Measurements from ENCODE around the gene TEX11.
"Not testable (repeated sequence)": the region's sequence is repeated elsewhere in the genome, so short reads cannot be mapped to it uniquely, and the experiment has no call there.

Gene TEX11

DNA sequence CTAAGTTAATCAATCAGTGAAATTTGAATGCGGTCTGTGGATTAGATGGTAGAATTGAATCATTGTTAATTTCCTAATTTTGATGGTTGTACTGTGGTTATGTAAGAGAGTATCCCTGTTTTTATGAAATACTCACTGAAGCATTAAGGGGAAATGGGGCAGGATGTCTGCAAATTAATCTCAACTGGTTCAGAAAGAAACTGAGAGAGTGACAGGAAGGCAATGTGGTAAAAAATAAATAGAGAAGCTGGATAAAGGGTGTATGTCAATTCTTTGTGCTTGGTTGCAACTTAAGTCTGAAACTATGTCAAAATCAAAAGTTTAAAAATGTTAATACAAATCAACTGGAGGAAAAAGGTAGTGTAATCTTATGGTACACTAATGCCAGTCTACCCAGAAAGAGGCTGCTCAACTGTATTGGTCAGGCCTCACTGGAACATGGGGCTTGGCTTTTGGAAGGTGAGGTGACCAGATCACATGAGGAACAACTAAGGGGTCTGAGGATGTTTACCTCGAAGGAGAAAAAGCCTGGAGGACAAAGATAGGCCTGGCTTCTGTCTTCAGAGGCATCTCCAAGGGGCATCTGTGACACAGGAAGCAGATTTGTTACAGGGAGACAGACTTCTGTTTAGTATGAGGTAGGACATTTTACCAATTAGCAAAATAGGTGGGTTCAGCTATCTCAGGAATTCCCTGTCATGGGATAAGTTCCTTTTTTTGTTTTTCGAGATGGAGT lies 380.7 kb downstream of the TEX11 start:
- TF ChIP-seq, protein P1, sequence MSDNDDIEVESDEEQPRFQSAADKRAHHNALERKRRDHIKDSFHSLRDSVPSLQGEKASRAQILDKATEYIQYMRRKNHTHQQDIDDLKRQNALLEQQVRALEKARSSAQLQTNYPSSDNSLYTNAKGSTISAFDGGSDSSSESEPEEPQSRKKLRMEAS (IDR thresholded peaks at IDR 0.05; ENCODE audit: low read depth, low read length), result no peak
- TF ChIP-seq POLR2A (IDR thresholded peaks at IDR 0.05; ENCODE audit: extremely low read depth, insufficient read length), result no peak
- TF ChIP-seq MYC (IDR thresholded peaks at IDR 0.05; ENCODE audit: low read depth, low read length), result no peak
- TF ChIP-seq, protein P2, sequence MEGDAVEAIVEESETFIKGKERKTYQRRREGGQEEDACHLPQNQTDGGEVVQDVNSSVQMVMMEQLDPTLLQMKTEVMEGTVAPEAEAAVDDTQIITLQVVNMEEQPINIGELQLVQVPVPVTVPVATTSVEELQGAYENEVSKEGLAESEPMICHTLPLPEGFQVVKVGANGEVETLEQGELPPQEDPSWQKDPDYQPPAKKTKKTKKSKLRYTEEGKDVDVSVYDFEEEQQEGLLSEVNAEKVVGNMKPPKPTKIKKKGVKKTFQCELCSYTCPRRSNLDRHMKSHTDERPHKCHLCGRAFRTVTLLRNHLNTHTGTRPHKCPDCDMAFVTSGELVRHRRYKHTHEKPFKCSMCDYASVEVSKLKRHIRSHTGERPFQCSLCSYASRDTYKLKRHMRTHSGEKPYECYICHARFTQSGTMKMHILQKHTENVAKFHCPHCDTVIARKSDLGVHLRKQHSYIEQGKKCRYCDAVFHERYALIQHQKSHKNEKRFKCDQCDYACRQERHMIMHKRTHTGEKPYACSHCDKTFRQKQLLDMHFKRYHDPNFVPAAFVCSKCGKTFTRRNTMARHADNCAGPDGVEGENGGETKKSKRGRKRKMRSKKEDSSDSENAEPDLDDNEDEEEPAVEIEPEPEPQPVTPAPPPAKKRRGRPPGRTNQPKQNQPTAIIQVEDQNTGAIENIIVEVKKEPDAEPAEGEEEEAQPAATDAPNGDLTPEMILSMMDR (IDR thresholded peaks at IDR 0.05; ENCODE audit: low read depth, low read length), result no peak
- H3K4me3 ChIP-seq (ENCODE audit: low read depth, low read length), result no peak overlapping the region
- no peak for DNase-seq (ENCODE audit: low read depth)

DNA sequence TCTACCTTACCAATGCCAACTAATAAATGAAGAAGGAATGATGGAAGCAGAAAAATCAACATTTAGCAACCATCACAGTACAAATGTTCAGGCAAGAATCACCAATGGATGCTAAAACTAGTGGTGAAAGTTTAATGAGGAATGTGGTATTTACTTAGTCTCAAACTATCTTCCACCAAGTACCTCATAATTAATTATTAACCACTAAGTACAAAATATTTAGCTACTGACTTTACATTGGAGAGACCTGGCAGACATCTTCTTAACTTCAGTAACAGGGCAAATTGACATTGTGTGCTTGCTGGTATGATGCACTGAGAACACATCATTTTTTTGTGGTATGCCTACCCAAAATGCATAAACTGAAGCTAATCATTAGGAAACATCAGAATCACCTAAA lies 381.5 kb downstream of the TEX11 start:
- H3K4me3 ChIP-seq (ENCODE audit: low read depth, low read length), result no peak overlapping the region
- no peak for DNase-seq (ENCODE audit: low read depth)
- no peak for TF ChIP-seq MYC (IDR thresholded peaks at IDR 0.05; ENCODE audit: low read depth, low read length)
- TF ChIP-seq, protein P1 (IDR thresholded peaks at IDR 0.05; ENCODE audit: low read depth, low read length), result no peak

DNA sequence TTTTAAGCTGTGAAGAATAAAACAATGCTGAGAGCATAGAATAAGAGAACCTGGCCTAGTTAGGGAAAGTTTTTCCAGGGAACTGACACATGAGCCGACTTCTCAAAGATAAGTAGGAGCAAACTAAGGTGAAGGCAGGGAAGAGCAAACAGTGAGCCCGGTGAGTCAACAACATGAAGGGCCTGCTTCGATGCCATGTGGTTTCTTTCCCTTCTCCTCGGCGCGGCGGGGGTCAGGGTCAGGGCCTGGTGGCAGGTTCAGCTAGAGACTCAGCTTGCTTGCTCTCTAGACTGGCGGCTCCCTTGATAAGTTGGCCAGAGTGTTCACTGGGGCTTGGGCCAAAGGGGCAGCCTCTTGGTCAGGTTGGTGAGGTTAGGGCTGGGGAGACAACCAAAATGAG lies 382.8 kb downstream of the TEX11 start:
- no peak for TF ChIP-seq MYC (IDR thresholded peaks at IDR 0.05; ENCODE audit: low read depth, low read length)
- TF ChIP-seq, protein P1 (IDR thresholded peaks at IDR 0.05; ENCODE audit: low read depth, low read length), result no peak
- TF ChIP-seq POLR2A (IDR thresholded peaks at IDR 0.05; ENCODE audit: extremely low read depth, insufficient read length), result no peak
- TF ChIP-seq, protein P2 (IDR thresholded peaks at IDR 0.05; ENCODE audit: low read depth, low read length), result no peak
- no peak for DNase-seq (ENCODE audit: low read depth)
- no peak overlapping the region for H3K4me3 ChIP-seq (ENCODE audit: low read depth, low read length)

DNA sequence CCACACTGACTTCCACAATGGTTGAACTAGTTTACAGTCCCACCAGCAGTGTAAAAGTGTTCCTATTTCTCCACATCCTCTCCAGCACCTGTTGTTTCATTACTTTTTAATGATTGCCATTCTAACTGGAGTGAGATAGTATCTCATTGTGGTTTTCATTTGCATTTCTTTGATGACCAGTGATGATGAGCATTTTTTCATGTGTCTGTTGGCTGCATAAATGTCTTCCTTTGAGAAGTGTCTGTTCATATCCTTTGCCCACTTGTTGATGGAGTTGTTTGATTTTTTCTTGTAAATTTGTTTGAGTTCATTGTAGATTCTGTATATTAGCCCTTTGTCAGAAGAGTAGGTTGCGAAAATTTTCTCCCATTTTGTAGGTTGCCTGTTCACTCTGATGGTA lies 392.8 kb downstream of the TEX11 start:
- H3K4me3 ChIP-seq (ENCODE audit: low read depth, low read length), result not testable (repeated sequence)

DNA sequence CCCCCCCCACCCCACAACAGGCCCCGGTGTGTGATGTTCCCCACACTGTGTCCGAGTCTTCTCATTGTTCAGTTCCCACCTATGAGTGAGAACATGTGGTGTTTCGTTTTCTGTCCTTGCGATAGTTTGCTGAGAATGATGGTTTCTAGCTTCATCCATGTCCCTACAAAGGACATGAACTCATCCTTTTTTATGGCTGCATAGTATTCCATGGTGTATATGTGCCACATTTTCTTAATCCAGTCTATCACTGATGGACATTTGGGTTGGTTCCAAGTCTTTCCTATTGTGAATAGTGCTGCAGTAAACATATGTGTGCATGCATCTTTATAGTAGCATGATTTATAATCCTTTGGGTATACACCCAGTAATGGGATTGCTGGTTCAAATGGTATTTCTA lies 393.2 kb downstream of the TEX11 start:
- not testable (repeated sequence) for DNase-seq (ENCODE audit: low read depth); H3K4me3 ChIP-seq (ENCODE audit: low read depth, low read length)

More for the DNA sequence above, 392.8 kb downstream of the TEX11 start:
- DNase-seq (ENCODE audit: low read depth), result not testable (repeated sequence)

DNA sequence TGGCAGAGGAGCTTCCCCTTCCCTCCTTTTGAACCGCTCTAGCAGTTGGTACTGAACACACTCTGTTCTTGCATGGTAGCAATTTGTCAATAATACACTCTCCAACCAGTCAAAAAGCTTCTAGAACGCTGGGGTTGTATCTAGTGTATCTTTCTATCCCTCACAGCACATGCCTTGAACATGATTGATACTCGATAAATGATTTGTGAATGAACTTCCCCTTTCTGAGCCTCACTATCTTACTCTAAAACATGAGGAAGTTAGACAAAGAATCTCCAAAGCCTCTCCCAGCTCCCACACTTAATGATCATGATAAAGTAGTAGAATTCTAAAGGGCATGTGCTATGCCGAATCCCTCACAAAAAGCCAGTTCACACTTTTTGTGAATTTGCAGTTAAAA lies 399.4 kb downstream of the TEX11 start:
- H3K4me3 ChIP-seq (ENCODE audit: low read depth, low read length), result no peak overlapping the region
- TF ChIP-seq, protein P2 (IDR thresholded peaks at IDR 0.05; ENCODE audit: low read depth, low read length), result no peak
- TF ChIP-seq, protein P1 (IDR thresholded peaks at IDR 0.05; ENCODE audit: low read depth, low read length), result no peak
- no peak for TF ChIP-seq MYC (IDR thresholded peaks at IDR 0.05; ENCODE audit: low read depth, low read length)
- no peak for DNase-seq (ENCODE audit: low read depth)

DNA sequence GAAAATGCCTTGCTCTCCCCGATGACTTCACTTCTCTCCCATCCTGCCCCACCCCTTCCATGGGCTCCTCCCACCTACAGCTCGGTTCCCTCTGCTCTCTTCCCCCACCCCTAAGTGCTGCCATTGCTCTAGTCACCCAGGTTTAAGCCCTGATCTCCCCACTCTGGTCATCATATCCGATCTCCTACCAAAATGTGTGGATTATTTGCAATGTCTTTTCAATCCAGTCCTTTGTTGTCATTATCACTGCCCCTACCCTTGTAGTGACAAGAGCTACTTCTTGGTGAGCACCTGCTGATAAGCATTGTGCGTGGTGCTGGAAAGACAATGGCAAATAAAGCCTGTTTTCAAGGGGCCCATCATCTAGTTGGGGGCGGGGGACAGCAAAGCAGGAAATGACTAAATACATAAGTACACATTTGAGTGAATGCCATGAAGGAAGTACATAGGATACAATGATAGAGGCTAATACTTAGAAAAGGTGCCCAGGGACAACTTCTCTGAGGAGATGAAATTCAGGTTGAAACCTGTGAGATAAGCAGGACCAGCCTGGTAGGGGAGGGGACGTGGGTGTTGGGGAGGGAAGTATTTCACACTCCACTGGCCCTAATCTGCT lies 400.1 kb downstream of the TEX11 start:
- TF ChIP-seq, protein P2 (IDR thresholded peaks at IDR 0.05; ENCODE audit: low read depth, low read length), result no peak
- TF ChIP-seq MYC (IDR thresholded peaks at IDR 0.05; ENCODE audit: low read depth, low read length) (no peak), POLR2A (IDR thresholded peaks at IDR 0.05; ENCODE audit: extremely low read depth, insufficient read length) (no peak)
- TF ChIP-seq, protein P1 (IDR thresholded peaks at IDR 0.05; ENCODE audit: low read depth, low read length), result no peak
- no peak overlapping the region for H3K4me3 ChIP-seq (ENCODE audit: low read depth, low read length)
- DNase-seq (ENCODE audit: low read depth), result no peak

All from NB4 (cell line).